ENCODE data around the gene SCAPER.
"Not testable (repeated sequence)": the region's sequence is repeated elsewhere in the genome, so short reads cannot be mapped to it uniquely, and the experiment has no call there.

Gene SCAPER

DNA sequence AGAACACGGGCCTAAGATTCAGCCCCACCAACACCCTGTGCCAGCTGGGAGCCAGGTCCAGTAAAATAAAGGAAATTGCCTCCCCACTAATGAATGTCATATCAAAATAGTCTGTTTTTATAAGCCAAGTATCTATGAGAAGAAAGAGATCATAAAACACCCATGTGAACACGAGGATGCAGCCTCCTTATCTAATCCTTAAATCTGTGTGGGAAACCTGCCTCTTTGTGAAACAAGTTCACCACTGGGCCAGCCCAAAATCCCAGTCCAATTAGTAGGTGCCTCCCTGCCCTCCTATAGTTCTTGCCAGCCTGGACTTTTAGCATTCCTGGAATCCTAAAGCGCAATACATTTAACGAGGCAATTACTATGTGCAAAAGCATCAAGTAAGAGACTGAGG is 42.0 kb downstream of the SCAPER start:
- no peak for DNase-seq (ENCODE audit: low read depth in 3 of 3)

DNA sequence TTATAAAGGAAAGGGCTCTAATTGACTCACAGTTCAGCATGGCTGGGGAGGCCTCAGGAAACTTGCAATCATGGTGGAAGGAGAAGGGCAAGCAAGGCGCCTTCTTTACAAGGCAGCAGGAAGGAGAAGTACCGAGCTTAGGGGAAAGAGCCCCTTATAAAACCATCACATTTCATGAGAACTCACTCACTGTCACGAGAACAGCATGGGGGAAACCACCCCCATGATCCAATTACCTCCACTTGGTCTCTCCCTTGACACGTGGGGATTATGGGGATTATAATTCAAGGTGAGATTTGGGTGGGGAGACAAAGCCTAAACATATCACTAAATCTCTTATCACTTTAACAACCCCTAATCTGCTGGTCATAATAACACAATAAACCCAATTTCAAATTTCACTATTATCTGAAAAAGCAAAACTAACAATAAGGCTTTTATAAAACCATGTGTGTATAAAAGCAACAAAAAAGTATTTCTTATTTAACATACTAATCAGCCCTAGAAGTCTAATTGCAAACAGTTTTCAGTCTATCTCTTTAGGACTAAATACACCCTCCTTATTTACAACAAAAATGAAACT is 43.2 kb downstream of the SCAPER start:
- DNase-seq (ENCODE audit: low read depth in 3 of 3), result no peak

DNA sequence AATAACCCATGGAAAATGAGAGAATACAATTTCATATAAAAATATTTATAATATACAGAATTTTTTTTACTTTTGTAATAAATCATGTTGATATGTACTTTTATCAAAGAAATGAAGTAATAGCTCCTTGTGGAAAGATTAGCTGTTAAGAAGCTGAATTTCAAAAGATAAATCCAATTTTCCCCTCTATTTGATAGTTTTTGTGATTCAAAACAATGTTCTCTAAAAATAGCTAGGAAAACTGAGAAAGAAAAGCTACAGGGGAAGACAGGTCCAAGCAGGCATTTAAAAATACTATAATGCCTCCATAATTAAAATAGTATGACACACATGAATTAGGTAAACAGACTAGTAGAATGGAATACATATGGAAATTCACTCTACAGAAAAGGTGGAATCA is 44.9 kb downstream of the SCAPER start:
- DNase-seq (ENCODE audit: low read depth in 3 of 3), result no peak

DNA sequence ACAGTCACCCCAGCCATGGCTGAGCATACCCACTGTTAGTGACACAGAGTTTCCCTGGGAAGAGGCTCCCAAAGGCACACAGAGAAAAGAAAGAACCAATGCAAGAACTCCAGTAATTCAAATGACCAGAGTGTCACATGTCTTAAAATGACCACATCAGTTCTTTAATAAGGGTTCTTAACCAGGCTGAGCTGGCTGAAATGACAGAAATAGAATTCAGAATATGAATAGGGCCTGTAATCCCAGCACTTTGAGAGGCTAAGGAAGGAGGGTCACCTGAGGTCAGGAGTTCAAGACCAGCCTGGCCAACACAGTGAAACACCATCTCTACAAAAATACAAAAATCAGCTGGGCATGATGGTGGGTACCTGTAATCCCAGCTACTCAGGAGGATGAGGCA is 54.8 kb downstream of the SCAPER start:
- not testable (repeated sequence) for DNase-seq (ENCODE audit: low read depth in 3 of 3)

DNA sequence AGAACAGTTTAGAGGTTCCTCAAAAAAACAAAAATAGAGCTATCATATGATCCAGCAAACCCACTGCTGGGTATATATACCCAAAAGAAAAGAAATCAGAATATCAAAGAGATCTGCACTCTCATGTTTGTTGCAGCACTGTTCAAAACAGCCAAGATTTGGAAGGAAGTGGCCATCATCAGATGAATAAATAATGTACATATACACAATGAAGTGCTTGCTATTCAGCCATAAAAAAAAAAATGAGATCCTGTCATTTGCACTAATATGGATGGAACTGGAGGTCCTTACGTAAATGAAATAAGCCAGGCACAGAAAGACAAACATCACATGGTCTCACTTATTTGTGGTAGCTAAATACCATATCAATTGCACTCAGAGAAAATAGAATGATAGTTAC is 58.4 kb downstream of the SCAPER start:
- DNase-seq (ENCODE audit: low read depth in 3 of 3), result no peak

DNA sequence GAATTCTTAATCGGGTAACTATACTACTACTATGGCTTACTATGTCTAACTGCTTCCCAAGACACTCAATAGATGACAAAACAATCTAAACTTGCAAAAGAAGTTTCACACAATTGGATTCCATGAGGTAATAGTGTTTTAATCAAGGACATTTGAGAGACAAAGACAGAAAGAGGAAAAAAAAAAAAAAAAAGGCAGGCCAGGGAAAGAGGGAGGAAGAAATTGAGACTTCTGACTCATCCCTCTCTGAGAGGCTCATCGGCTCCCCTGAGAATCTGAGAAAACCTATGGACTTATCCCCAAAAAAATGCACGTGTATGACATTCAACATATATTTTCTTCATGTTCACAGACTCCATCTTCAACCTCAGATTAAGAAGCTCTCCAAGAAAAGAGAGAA is 61.0 kb downstream of the SCAPER start:
- no peak for DNase-seq (ENCODE audit: low read depth in 3 of 3)

DNA sequence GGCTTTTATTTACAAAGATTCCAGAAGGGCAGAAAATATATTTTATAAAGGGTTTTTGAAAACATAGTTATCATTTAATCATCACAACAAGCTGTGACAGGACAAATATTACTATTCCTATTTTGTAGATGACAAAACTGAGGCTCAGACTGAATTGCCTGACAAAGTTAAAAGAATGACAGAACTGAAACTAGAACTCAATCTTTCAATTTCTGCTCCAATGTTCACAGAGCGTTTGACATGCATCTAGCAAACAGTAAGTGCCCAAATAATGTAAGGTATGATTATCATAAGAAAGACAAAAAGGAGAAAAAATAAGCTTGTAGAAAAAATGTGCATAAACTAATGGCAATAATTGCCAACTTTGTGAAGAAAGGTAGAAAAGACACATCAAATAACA is 61.9 kb downstream of the SCAPER start:
- no peak for DNase-seq (ENCODE audit: low read depth in 3 of 3)

DNA sequence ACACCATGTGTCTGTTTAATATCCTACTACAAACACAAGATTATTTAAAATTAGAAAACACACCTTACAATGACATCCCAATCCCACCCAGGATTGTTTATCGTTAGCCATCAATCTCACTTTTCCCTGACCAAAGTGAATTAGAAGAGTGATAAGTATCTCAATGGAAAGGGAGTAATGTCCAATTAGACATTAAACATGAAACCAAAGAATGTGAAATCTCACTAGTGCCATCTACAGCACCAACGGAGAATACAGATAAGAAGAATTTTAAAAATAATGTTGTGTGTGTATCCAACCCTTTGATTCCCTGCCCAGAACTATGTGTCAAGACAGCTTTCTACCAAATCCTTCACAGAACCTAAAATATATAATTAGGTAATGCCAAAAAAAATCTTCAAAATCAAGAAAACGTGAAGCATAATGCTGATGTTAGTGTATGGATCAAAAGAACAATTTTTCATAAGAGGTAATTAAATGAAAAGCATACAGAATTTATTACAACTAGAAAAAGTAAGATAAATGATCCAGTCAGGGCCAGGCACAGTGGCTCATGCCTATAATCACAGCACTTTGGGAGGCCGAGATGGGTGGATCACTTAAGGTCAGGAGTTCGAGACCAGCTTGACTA is 64.2 kb downstream of the SCAPER start:
- no peak for DNase-seq (ENCODE audit: low read depth in 3 of 3)

DNA sequence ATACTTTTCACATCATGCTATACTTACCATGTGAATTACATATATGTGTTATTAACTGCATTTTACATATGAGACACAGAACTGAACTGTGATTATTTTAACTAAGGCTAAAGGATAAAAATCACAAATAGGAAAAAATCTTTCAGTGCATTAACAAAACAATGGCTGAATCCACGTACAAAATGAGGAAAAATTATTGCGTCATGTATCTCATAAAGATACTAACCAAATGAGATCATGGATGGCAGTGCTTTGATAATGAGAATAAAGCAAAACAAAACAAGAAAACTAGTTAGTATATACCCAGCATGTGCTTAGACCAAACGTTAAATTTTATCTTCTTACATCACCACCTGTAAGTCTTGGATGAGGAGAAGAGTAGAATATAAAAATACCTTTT is 66.0 kb downstream of the SCAPER start:
- DNase-seq (ENCODE audit: low read depth in 3 of 3), result no peak

DNA sequence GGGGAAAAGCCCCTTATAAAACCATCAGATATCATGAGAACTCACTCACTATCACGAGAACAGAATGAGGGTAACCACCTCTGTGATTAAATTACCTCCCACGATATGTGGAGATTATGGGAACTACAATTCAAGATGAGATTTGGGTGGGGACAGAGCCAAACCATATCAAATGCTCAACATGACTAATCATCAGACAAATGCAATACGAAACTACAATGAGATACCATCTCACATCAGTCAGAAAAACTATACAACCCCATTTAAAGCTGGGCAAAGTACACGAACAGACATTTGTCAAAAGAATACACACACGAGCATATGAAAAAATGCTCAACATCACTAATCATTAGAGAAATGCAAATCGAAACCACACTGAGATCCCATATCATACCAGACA is 67.7 kb downstream of the SCAPER start:
- no peak for DNase-seq (ENCODE audit: low read depth in 3 of 3)

DNA sequence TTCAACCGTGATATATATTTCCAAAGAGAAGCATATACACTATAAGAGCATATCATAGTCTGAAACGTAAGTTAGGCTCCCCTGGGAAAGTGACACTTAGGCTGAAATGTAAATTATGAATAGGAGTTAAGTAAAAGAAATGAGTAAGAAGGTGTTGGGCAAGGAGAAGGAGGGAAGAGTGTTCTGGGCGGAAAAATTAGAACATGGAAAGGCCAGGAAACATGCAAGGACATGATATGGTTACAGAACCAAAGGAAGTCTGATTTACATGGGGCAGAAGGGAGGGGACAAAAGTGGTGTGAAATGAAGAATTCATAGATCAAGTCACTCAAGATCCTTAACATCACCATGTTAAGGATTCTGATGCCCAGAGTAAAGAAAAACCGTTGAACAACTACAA is 75.2 kb downstream of the SCAPER start:
- DNase-seq (ENCODE audit: low read depth in 3 of 3), result no peak

DNA sequence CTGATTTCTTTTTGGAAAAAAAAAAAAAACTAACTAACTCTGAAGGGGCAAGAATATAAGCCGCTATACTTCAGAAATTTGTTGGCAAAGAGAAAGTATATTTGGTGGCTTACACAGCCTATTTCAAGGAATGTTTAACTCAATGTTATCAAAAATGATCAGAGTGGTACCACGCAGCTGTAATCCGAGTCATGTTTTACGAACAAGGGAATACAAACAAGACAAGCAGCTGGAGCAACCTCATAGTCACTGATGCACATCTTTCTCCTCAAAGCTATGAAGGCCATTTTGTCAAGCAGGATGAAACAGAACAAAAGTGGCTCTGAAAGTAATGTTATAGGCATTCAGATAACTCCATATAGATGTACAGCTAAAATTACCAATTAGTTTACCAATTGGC is 81.2 kb downstream of the SCAPER start:
- no peak for DNase-seq (ENCODE audit: low read depth in 3 of 3)

DNA sequence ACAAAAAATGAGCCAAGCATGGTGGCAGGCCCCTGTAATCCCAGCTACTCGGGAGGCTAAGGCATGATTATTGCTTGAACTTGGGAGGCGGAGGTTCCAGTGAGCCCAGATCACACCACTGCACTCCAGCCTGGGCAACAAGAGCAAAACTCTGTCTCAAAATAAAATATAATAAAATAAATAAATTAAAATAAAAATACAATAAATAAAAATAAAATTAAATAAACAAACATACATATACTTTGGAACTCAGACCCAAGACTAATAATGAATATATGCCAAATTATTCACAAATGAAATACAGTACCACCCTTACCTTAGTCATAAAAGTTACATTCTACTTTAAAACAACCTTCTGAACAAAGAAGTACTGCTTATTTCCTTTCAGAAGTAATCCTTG is 81.8 kb downstream of the SCAPER start:
- DNase-seq (ENCODE audit: low read depth in 3 of 3), result no peak

DNA sequence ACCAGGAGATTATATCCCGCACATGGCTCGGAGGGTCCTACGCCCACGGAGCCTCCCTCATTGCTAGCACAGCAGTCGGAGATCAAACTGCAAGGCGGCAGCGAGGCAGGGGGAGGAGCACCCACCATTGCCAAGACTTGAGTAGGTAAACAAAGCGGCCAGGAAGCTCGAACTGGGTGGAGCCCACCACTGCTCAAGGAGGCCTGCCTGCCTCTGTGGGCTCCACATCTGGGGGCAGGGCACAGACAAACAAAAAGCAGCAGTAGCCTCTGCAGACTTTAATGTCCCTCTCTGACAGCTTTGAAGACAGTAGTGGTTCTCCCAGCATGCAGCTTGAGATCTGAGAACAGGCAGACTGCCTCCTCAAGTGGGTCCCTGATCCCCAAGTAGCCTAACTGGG is 86.2 kb downstream of the SCAPER start:
- not testable (repeated sequence) for DNase-seq (ENCODE audit: low read depth in 3 of 3)

DNA sequence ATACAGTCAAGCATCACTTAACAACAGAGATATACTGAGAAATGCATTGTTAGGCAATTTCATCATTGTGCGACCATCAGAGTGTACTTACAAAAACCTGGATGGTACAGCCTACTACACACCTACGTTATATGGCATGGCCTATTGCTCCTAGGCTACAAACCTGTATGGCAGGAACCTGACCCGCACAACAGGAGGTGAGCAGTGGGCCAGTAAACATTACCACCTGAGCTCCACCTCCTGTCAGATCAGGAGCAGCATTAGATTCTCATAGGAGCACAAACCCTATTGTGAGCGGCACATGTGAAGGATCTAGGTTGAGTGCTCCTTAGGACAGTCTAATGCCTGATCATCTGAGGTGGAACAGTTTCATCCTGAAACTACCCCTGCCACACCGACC is 89.7 kb downstream of the SCAPER start:
- DNase-seq (ENCODE audit: low read depth in 3 of 3), result no peak

DNA sequence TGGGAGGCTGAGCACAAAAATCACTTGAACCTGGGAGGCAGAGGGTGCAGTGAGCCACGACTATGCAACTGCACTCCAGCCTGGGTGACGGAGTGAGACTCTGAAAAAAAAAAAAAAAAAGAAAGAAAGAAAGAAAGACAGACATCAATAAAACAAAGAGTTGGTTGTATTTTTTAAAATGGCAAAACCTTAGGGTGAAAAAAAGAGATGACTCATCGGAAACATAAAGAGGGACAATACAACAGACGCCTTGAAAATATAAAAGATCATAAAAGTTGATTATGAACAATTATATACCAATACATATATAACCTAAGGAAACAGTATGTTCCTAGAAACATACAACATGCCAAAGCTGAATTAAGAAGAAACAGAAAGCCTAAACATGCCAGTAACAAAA is 92.8 kb downstream of the SCAPER start:
- no peak for DNase-seq (ENCODE audit: low read depth in 3 of 3)

DNA sequence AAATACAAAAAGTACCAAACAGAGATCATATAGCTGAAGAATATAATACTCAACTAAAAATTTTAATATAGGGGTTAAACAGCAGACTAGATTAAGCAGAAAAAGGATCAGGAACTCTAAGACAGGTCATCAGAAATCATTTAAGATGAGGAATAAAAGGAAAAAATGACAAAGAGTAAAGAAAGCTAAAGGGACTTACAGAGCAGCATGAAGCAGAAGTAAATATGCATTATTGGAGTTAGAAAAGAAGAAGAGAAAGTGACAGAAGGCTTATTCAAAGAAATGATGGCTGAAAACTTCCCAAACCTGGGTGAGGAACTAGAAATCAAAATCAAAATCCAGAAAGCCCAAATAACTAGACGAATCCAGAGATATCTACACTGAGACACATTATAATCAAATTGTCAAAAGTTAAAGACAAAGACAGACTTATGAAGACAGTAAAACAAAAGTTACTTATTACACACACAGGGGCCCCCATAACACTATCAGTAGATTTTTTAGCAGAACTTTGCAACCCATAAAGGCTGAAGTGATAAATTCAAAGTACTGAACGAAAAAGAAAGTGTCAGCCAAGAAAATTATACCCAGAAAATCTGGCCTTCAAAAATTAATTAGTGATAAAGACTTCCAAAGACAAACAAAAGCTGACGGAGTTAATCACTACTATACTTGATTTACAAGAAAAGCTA is 95.6 kb downstream of the SCAPER start:
- no peak for DNase-seq (ENCODE audit: low read depth in 3 of 3)

DNA sequence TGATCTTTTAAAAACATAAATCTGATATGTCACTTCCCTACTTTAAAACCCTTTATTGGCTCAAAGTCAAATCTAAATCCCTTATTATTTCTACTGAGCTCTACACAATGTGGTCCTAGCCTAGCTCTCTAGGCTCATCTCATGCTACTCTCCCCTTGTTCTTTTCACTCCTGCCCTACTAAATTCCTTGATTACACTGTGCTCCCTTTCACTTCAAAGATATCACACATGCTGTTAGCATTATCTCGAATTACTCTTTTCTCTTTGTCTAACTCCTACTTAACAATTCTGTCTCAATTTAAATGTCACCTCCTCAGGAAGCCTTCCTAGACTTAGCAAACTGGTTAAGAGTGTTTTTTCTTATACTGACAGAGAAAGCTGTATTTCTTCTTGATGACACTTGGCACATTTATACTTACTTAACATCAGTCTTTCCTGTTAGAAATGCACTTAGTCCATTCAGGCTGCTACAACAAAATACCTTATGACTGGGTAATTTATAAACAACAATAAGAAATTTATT is 102.0 kb downstream of the SCAPER start:
- no peak for DNase-seq (ENCODE audit: low read depth in 3 of 3)

DNA sequence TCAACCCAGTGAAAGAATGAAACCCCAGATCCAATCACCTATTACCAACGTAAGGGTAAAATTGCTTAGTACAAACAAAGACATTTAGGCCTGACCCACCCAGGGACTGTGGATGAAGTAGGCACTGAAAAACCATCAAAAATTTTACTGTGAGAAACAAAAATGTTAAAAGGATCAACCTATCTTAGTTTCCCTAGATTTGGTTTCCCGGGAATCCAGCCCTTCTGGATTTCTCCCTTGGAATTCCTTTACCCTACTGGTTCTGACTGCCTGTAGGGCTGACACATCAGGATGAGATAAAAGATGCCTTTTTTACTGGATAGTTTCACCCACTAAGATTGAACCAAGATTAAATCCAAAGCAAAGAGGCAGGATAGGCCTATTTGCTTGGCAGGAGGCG is 102.7 kb downstream of the SCAPER start:
- DNase-seq (ENCODE audit: low read depth in 3 of 3), result no peak

DNA sequence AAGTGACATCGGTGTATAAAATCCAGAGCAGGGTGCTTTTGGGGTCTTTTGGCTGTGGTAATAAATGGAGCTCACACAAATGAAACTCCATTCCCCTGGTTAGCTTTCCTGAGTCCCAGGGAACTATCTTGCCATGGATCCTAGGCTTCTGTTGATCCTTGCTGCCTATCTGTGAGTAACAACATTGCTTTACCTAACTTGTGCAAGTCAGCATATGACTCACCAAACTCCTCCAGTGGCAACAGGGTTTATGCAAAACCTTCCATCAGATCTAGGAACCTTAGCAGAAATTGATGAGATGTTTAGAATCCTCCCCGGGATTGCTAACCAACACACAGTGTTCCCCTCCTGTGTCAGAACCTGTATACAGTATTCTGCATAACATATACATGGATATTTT is 105.4 kb downstream of the SCAPER start:
- no peak for DNase-seq (ENCODE audit: low read depth in 3 of 3)

DNA sequence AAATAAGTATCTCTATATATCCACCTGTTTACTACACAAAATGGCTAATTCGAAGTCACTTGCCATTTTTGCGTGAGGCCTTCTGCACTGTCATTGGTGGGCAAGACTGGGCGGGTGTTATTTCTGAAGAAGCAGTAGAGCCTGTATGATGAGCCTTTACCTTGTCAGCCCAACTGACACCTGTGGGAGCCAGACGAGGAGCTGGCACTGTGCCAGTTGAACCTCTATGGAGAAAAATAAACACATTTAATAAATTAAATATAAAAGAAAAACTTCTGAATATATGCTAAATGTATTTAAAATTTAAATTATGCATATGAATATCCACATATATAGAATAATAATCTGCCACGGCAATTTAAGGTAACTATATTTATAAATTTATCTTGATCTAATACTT is 109.9 kb downstream of the SCAPER start:
- no peak for DNase-seq (ENCODE audit: low read depth in 3 of 3)

DNA sequence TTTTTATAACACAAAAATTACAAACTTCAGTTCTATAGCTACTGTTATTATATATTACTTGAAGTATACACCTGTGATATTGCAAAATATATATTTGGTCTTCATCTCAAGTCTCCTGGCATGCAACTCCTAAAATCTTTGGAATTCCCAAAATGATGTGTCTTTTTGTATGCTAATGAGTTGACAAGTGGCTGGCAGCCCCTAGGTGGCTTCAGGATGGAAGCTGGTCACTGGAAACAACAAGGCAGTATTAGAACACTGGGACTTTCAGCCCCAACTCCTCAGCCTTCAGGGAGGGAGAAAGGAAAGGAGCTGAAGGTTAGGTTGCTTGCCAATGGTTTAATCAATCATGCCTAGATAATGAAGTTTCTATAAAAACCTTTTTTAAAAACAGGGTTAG is 112.0 kb downstream of the SCAPER start:
- DNase-seq (ENCODE audit: low read depth in 3 of 3), result no peak

DNA sequence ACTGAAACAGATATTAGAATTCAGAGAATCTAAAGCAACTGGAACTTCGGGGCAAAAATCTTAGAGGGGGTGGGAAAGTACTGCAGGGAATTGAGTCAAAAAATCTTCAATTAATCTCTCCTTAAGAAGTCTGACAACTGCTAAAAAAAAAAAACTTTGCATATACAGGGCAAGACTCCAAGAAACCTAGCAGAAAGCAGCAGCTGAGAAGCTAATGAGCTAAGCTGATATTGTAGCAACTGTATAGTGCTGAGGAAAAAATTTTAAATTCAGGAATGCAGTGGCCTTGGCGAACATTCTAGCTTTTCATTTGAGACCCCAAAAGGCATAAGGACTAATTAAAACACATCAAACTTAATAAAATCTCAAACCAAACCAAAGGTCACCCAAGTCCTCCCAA is 113.6 kb downstream of the SCAPER start:
- DNase-seq (ENCODE audit: low read depth in 3 of 3), result no peak

All from stimulated activated CD4-positive, alpha-beta T cell treated with anti-CD3 and anti-CD28 coated beads, TNF-alpha, amount 100 ng/mL, for 4 hours (primary cell).